Skeletal muscle tissue (tissue), 4 donors: Measurements from ENCODE around the gene AGBL1. TPM values are rescaled to one million over a fixed set of nuclear protein-coding genes. Genes with fewer than 3 reads are reported as not detected.

Experiments
- H3K27ac ChIP-seq: one replicate; pipeline ENCODE4 v1.7.0; 2013; ENCODE audit warnings: mild to moderate bottlenecking, low read depth, low read length, inconsistent platforms
- H3K27me3 ChIP-seq, 3 donors: one replicate each; pipeline ENCODE4 v1.7.0; 2013; ENCODE audit warnings: low read length in 3 of 3; ENCODE audit not compliant: control insufficient read depth in 3 of 3, insufficient read depth in 3 of 3
- H3K36me3 ChIP-seq, 3 donors: one replicate each; pipeline ENCODE4 v1.7.0; 2013; ENCODE audit warnings: low read length in 3 of 3; ENCODE audit not compliant: control insufficient read depth in 3 of 3, insufficient read depth in 3 of 3
- H3K4me1 ChIP-seq, 3 donors: one replicate each; pipeline ENCODE4 v1.7.0; 2013; ENCODE audit warnings: low read length in 3 of 3, mild to moderate bottlenecking in 3 of 3; ENCODE audit not compliant: control insufficient read depth in 3 of 3, insufficient read depth in 3 of 3
- H3K4me3 ChIP-seq, 3 donors: one replicate each; pipeline ENCODE4 v1.7.0; 2013; ENCODE audit warnings: low read length in 3 of 3
- H3K9ac ChIP-seq, 3 donors: one replicate each; pipeline ENCODE4 v1.7.0; 2013; ENCODE audit warnings: low read length in 3 of 3, mild to moderate bottlenecking in 3 of 3, moderate library complexity in 2 of 3, low read depth in 1 of 3
- H3K9me3 ChIP-seq, 3 donors: one replicate each; pipeline ENCODE4 v1.7.0; 2013; ENCODE audit warnings: low read length in 3 of 3; ENCODE audit not compliant: control insufficient read depth in 3 of 3
- total RNA-seq: library from RNA; depleted of rRNA; stranded (reverse); fragments of >200 nt; gene quantifications from one replicate; pipeline ENCODE4 v1.2.3, GENCODE V29; 2014
- donor health status: Osteomylitis.

Gene AGBL1
- total RNA-seq, 1 donor from 2014 or later: 31.3 TPM

DNA sequence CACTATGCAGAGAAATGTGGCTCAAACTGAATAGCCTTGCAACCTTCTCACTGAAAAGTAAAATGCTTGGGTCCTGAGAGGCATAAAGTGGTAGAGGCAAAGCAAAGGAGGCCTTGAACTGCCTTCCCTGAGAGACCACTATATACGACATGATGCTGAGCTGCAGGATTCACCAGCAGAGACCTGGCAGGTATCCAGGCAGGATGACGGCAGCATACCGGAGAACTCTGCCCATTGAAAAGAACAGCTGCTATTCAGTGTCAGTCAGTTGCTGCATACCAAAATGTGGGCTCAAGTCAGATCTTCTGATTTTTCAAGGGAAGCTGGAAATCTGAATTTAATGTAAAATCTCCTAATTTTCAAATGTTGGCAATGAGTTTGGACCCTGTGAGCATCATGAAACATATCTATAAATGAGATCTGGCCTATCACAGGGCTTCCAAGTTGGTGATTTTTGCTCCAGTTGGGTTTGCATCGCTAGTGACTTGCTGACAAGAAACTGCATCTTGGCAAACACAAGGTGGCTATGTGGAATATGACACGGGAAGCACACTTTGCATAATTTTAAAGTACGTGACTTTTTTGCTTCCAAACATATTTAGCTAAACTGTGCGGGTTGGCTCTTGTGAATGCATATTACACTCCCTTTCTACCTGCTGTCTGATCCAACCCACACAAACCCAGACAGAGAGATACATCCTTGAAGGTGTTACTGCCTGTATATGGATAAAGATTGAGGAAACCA, 529.0 kb downstream of the AGBL1 start:
- Histone ChIP-seq H3K27ac (no peak overlapping the region), H3K4me3 (no peak overlapping the region), H3K9me3 (no peaks in the 10 kb centered on the region), H3K4me1 (peaks cover 13 to 20% (median 13%) of the 10 kb centered on the region in 3 donors), H3K27me3 (no peaks in the 10 kb centered on the region), H3K9ac (no peak overlapping the region), H3K36me3 (no peaks in the 10 kb centered on the region)

GRCh38 chr15:86609275-86609674, 529.6 kb downstream of the AGBL1 start:
- Histone ChIP-seq H3K4me1 (peaks cover 13 to 20% (median 13%) of the 10 kb centered on the region in 3 donors), H3K9me3 (no peaks in the 10 kb centered on the region), H3K27me3 (no peaks in the 10 kb centered on the region), H3K27ac (no peak overlapping the region), H3K9ac (no peak overlapping the region), H3K36me3 (no peaks in the 10 kb centered on the region), H3K4me3 (no peak overlapping the region)

GRCh38 chr15:86610038-86610437, 530.4 kb downstream of the AGBL1 start:
- no peak overlapping the region for H3K9ac ChIP-seq
- no peaks in the 10 kb centered on the region for H3K9me3 ChIP-seq
- H3K27ac ChIP-seq: no peak overlapping the region
- no peaks in the 10 kb centered on the region for H3K36me3 ChIP-seq
- H3K4me1 ChIP-seq: peaks cover 13 to 20% (median 13%) of the 10 kb centered on the region in 3 donors
- H3K4me3 ChIP-seq: no peak overlapping the region
- H3K27me3 ChIP-seq: no peaks in the 10 kb centered on the region

GRCh38 chr15:86611417-86612040, 531.9 kb downstream of the AGBL1 start:
- Histone ChIP-seq H3K4me3 (no peak overlapping the region), H3K27ac (peak overlapping the region; percentile 36), H3K27me3 (no peaks in the 10 kb centered on the region), H3K9me3 (no peaks in the 10 kb centered on the region), H3K4me1 (peaks cover 13 to 20% (median 13%) of the 10 kb centered on the region in 3 donors), H3K36me3 (no peaks in the 10 kb centered on the region), H3K9ac (no peak overlapping the region)

GRCh38 chr15:86615411-86615810, 535.7 kb downstream of the AGBL1 start:
- Histone ChIP-seq H3K9me3 (no peaks in the 10 kb centered on the region), H3K9ac (no peak overlapping the region), H3K36me3 (no peaks in the 10 kb centered on the region), H3K27ac (no peak overlapping the region), H3K27me3 (no peaks in the 10 kb centered on the region), H3K4me1 (peaks cover 4 to 9% (median 7%) of the 10 kb centered on the region in 3 donors), H3K4me3 (no peak overlapping the region)

GRCh38 chr15:86615816-86616215, 536.1 kb downstream of the AGBL1 start:
- peaks cover 4 to 9% (median 7%) of the 10 kb centered on the region in 3 donors for H3K4me1 ChIP-seq
- no peak overlapping the region for H3K9ac ChIP-seq
- no peaks in the 10 kb centered on the region for H3K27me3 ChIP-seq
- H3K27ac ChIP-seq: no peak overlapping the region
- H3K9me3 ChIP-seq: no peaks in the 10 kb centered on the region
- no peaks in the 10 kb centered on the region for H3K36me3 ChIP-seq
- H3K4me3 ChIP-seq: no peak overlapping the region

DNA sequence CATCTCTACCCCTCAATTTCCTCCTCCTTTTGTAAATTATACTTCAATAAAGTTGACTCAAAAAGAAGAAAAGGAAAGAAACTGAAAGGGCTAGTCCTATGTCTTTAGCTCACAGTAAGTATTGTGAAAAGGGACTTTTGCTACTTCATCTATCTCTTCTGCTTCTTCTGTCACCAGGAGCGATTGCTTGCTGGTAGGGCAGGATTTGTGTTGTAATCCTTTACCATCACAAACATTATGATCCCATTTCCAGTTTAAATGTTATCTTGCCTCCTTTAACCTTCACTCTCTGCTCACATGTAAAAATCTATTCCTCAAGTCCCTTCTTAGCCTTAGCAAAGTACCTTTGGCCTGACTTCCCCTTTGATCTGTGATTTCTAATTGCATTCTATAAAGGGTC, 537.1 kb downstream of the AGBL1 start:
- H3K27ac ChIP-seq: no peak overlapping the region
- no peak overlapping the region for H3K4me3 ChIP-seq
- no peaks in the 10 kb centered on the region for H3K9me3 ChIP-seq
- no peak overlapping the region for H3K9ac ChIP-seq
- H3K27me3 ChIP-seq: no peaks in the 10 kb centered on the region
- H3K4me1 ChIP-seq: peaks cover 3% of the 10 kb centered on the region in 3 donors
- H3K36me3 ChIP-seq: no peaks in the 10 kb centered on the region

DNA sequence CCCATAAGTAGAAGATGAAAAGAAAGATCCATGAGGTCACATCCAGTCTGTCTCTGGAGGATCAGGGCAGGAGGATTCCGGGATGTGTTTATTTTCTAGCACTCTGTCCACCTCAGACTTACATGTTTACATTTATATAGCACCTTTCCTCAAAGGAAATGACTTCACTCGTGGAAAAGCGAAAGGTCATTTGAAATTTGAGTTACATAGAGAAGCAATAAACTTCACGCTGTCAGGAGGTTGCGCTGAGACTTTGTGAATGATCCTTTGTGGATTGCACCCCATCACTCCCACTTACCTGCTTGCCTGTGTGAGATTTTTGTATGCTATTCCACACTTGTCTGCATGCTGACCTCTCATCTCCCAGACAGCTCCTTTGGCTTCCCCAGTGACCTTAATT, 540.5 kb downstream of the AGBL1 start:
- H3K4me3 ChIP-seq: no peak overlapping the region
- no peak overlapping the region for H3K9ac ChIP-seq
- no peaks in the 10 kb centered on the region for H3K36me3 ChIP-seq
- no peak overlapping the region for H3K27ac ChIP-seq
- H3K27me3 ChIP-seq: no peaks in the 10 kb centered on the region
- H3K9me3 ChIP-seq: no peaks in the 10 kb centered on the region
- peaks cover 3 to 20% (median 12%) of the 10 kb centered on the region in 3 donors for H3K4me1 ChIP-seq

GRCh38 chr15:86620641-86621349, 541.1 kb downstream of the AGBL1 start:
- Histone ChIP-seq H3K36me3 (no peaks in the 10 kb centered on the region), H3K4me3 (no peak overlapping the region), H3K9me3 (no peaks in the 10 kb centered on the region), H3K27ac (no peak overlapping the region), H3K9ac (no peak overlapping the region), H3K27me3 (no peaks in the 10 kb centered on the region), H3K4me1 (peaks cover 3 to 20% (median 12%) of the 10 kb centered on the region in 3 donors)

GRCh38 chr15:86623236-86623635, 543.6 kb downstream of the AGBL1 start:
- no peaks in the 10 kb centered on the region for H3K36me3 ChIP-seq
- H3K27ac ChIP-seq: no peak overlapping the region
- H3K9me3 ChIP-seq: no peaks in the 10 kb centered on the region
- H3K27me3 ChIP-seq: no peaks in the 10 kb centered on the region
- H3K4me1 ChIP-seq: peaks cover 3 to 20% (median 12%) of the 10 kb centered on the region in 3 donors
- no peak overlapping the region for H3K4me3 ChIP-seq
- peak overlapping the region in 1 of 3 donors; percentile 36 for H3K9ac ChIP-seq
